HG03280 (cell line): ENCODE measurements around the gene TPPP.
"Not testable (repeated sequence)": the region's sequence is repeated elsewhere in the genome, so short reads cannot be mapped to it uniquely, and the experiment has no call there.

Experiments
- ATAC-seq: cut with Tn5 transposase; IDR thresholded peaks from one replicate; pipeline ENCODE4 v1.9.1; 2021; ENCODE audit warnings: mild to moderate bottlenecking, moderate library complexity; ENCODE audit not compliant: unreplicated experiment

Gene TPPP

GRCh38 chr5:693271-694041, at the start of gene TPPP:
TPPP (minus strand) TSS chr5:693352; CDS start chr5:678060, 15,292 bp downstream.
- ATAC-seq = peak; percentile 75

- ATAC-seq = not testable (repeated sequence)
These were observed 49.1 kb upstream of the TPPP start for GRCh38 chr5:742276-742675.

- not testable (repeated sequence) for ATAC-seq
These were observed 41.0 kb upstream of the TPPP start for GRCh38 chr5:734145-734544.

- ATAC-seq = not testable (repeated sequence)
These were observed 39.8 kb upstream of the TPPP start for GRCh38 chr5:732754-733454.

- ATAC-seq = not testable (repeated sequence)
These were observed 36.1 kb upstream of the TPPP start for GRCh38 chr5:729225-729624.

GRCh38 chr5:727087-727486, 33.9 kb upstream of the TPPP start:
- ATAC-seq = not testable (repeated sequence)

GRCh38 chr5:723865-724264, 30.7 kb upstream of the TPPP start:
- ATAC-seq = not testable (repeated sequence)

GRCh38 chr5:723309-723708, 30.2 kb upstream of the TPPP start:
- not testable (repeated sequence) for ATAC-seq

- not testable (repeated sequence) for ATAC-seq
These were observed 26.2 kb upstream of the TPPP start for GRCh38 chr5:719379-719778.

GRCh38 chr5:717143-717542, 24.0 kb upstream of the TPPP start:
- no peak for ATAC-seq

GRCh38 chr5:716740-717139, 23.6 kb upstream of the TPPP start:
- not testable (repeated sequence) for ATAC-seq

- ATAC-seq = not testable (repeated sequence)
These were observed 22.5 kb upstream of the TPPP start for GRCh38 chr5:715636-716035.

GRCh38 chr5:714215-715118, 21.3 kb upstream of the TPPP start:
- not testable (repeated sequence) for ATAC-seq

GRCh38 chr5:713686-714085, 20.5 kb upstream of the TPPP start:
- ATAC-seq = not testable (repeated sequence)

- ATAC-seq = not testable (repeated sequence)
These were observed 15.8 kb upstream of the TPPP start for GRCh38 chr5:708848-709517.

- not testable (repeated sequence) for ATAC-seq
These were observed 15.2 kb upstream of the TPPP start for GRCh38 chr5:708374-708773.

GRCh38 chr5:706127-706526, 13.0 kb upstream of the TPPP start:
- ATAC-seq = not testable (repeated sequence)

GRCh38 chr5:696753-697702, 3.9 kb upstream of the TPPP start:
- not testable (repeated sequence) for ATAC-seq

GRCh38 chr5:696191-696590, 3.0 kb upstream of the TPPP start:
- not testable (repeated sequence) for ATAC-seq
